HepG2 (cell line): Measurements from ENCODE around the gene OASL. TPM values are rescaled to one million over a fixed set of nuclear protein-coding genes. Genes with fewer than 3 reads are reported as not detected.

ENCODE experiments used
- ATAC-seq: fragments of 200-7000 bp; cut with Tn5 transposase; 3 replicates; pipeline ENCODE4 v1.9.1; 2020; ENCODE audit warnings: mild to moderate bottlenecking, moderate library complexity
- BruUV-seq: library from RNA; stranded (reverse); fragments of 400-500 nt; replicated peaks from 2 replicates; lab custom pipeline; 2021; lab: Mats Ljungman, UMichigan
- CTCF ChIA-PET: fragments of 300-600 bp; formaldehyde crosslinking; extraction: SDS; loops from one replicate; lab custom pipeline; 2021; ENCODE audit warnings: low total read pairs, inconsistent platforms, low intra/inter-chr PET ratio; lab: Yijun Ruan, JAX
- POLR2A ChIA-PET: fragments of 350-600 bp; sonication (Branson Sonifier 250); formaldehyde crosslinking; loops from one replicate; lab custom pipeline; 2020; ENCODE audit warnings: antibody characterized with exemption, inconsistent platforms; lab: Yijun Ruan, JAX
- DNase-seq: peaks from one replicate; pipeline ENCODE4 v3.0.0-alpha.2; 2015; ENCODE audit warnings: low spot score
- FAIRE-seq: peaks from 3 replicates; lab custom pipeline; 2011; peaks lifted over from hg19 to GRCh38; lab: Jason Lieb, UNC
- H2AFZ ChIP-seq: one replicate; pipeline ENCODE4 v1.6.1; 2011; ENCODE audit warnings: low read length, inconsistent platforms
- H3K27ac ChIP-seq: fragments of 300-600 bp; 3 replicates; pipeline ENCODE4 v1.8.0; 2011; ENCODE audit warnings: mixed run types, mild to moderate bottlenecking, mixed read lengths, low read length, inconsistent platforms; ENCODE audit not compliant: insufficient read depth; ENCODE audit errors: extremely low read length
- H3K27me3 ChIP-seq, 2 experiments: fragments of 200-600 bp in 1 of 2; 2 replicates in 1 of 2; 3 replicates in 1 of 2; pipeline versions ENCODE4 v1.6.0 to v1.8.0; 2011; ENCODE audit warnings: low read length in 2 of 2, mild to moderate bottlenecking in 2 of 2, moderate library complexity in 2 of 2, inconsistent platforms in 1 of 2; ENCODE audit not compliant: insufficient read depth in 2 of 2, control insufficient read depth in 1 of 2
- H3K36me3 ChIP-seq, 2 experiments: fragments of 200-600 bp in 1 of 2; replicated peaks in 1 of 2; 2 replicates in 1 of 2; 3 replicates in 1 of 2; pipeline versions ENCODE4 v1.5.1 to v1.8.0; 2011; ENCODE audit warnings: low read length in 2 of 2, inconsistent platforms in 1 of 2; ENCODE audit not compliant: insufficient read depth in 2 of 2, control insufficient read depth in 1 of 2
- H3K4me1 ChIP-seq: 2 replicates; pipeline ENCODE4 v1.5.1; 2012; ENCODE audit warnings: low read length, inconsistent platforms; ENCODE audit not compliant: insufficient read depth
- H3K4me2 ChIP-seq: 2 replicates; pipeline ENCODE4 v1.6.0; 2011; ENCODE audit warnings: low read depth, low read length, inconsistent platforms
- H3K4me3 ChIP-seq, 3 experiments: fragments of 200-600 bp in 1 of 3; sonication (generic), shearing (Covaris generic) in 1 of 3; replicated peaks in 1 of 3; 2 replicates each; pipeline ENCODE4 v1.5.1; 2011 to 2016; ENCODE audit warnings: low read length in 3 of 3, inconsistent platforms in 2 of 3, low read depth in 2 of 3, mild to moderate bottlenecking in 2 of 3, control low read depth in 1 of 3, mixed read lengths in 1 of 3; ENCODE audit not compliant: insufficient read depth in 1 of 3
- H3K79me2 ChIP-seq: one replicate; pipeline ENCODE4 v1.6.1; 2011; ENCODE audit warnings: low read length, inconsistent platforms; ENCODE audit not compliant: insufficient read depth
- H3K9ac ChIP-seq: 2 replicates; pipeline ENCODE4 v1.6.0; 2011; ENCODE audit warnings: mild to moderate bottlenecking, low read depth, low read length, inconsistent platforms; ENCODE audit not compliant: insufficient read depth
- H3K9me3 ChIP-seq: 2 replicates; pipeline ENCODE4 v1.5.1; 2012; ENCODE audit warnings: mild to moderate bottlenecking, low read length
- H4K20me1 ChIP-seq: 2 replicates; pipeline ENCODE4 v1.6.0; 2011; ENCODE audit warnings: inconsistent platforms, mild to moderate bottlenecking, low read length, moderate library complexity; ENCODE audit not compliant: insufficient read depth
- BRCA1 ChIP-seq: sonication (generic); formaldehyde crosslinking; IDR thresholded peaks from 2 replicates; pipeline ENCODE4 v1.4.0; 2020; ENCODE audit warnings: missing genetic modification reagents
- GFI1 ChIP-seq: sonication (generic); formaldehyde crosslinking; IDR thresholded peaks from 2 replicates; pipeline ENCODE4 v1.5.0; 2020; ENCODE audit warnings: missing genetic modification reagents, mild to moderate bottlenecking, borderline replicate concordance
- IRF9 ChIP-seq: sonication (generic); formaldehyde crosslinking; IDR thresholded peaks from 2 replicates; pipeline ENCODE4 v1.8.0; 2022; ENCODE audit warnings: missing genetic modification reagents, mild to moderate bottlenecking, borderline replicate concordance
- LBX2 ChIP-seq: sonication (generic); formaldehyde crosslinking; IDR thresholded peaks from 2 replicates; pipeline ENCODE4 v1.5.0; 2020; ENCODE audit warnings: missing genetic modification reagents, mild to moderate bottlenecking, borderline replicate concordance
- MAFK ChIP-seq, 2 experiments: IDR thresholded peaks in 1 of 2; conservative IDR thresholded peaks in 1 of 2; 2 replicates each; pipeline ENCODE4 v1.6.1; 2011; ENCODE audit warnings: improper control_type of control experiment in 2 of 2, low read length in 2 of 2
- TBL1XR1 ChIP-seq: fragments of 150-350 bp; IDR thresholded peaks from 2 replicates; pipeline ENCODE4 v1.6.1; 2014; ENCODE audit warnings: borderline replicate concordance, low read length; ENCODE audit not compliant: partially characterized antibody
- TCF7 ChIP-seq: sonication (generic); IDR thresholded peaks from 2 replicates; pipeline ENCODE4 v1.6.1; 2016; ENCODE audit warnings: antibody characterized with exemption, low read depth
- ZFP62 ChIP-seq: sonication (generic); formaldehyde crosslinking; IDR thresholded peaks from 2 replicates; pipeline ENCODE4 v1.4.0; 2020; ENCODE audit warnings: missing genetic modification reagents
- ZNF230 ChIP-seq: sonication (generic); formaldehyde crosslinking; IDR thresholded peaks from 2 replicates; pipeline ENCODE4 v1.4.0; 2020; ENCODE audit warnings: mild to moderate bottlenecking, missing genetic modification reagents
- ZNF382 ChIP-seq: sonication (generic); formaldehyde crosslinking; IDR thresholded peaks from 2 replicates; pipeline ENCODE4 v1.5.0; 2020; ENCODE audit warnings: missing genetic modification reagents, mild to moderate bottlenecking, borderline replicate concordance
- ZNF530 ChIP-seq: sonication (generic); formaldehyde crosslinking; IDR thresholded peaks from 2 replicates; pipeline ENCODE4 v1.5.0; 2020; ENCODE audit warnings: low read depth, mild to moderate bottlenecking, missing genetic modification reagents
- ZNF562 ChIP-seq: sonication (generic); formaldehyde crosslinking; IDR thresholded peaks from 2 replicates; pipeline ENCODE4 v1.8.0; 2022; ENCODE audit warnings: missing genetic modification reagents, borderline replicate concordance
- ZNF574 ChIP-seq: sonication (generic); formaldehyde crosslinking; IDR thresholded peaks from 2 replicates; pipeline ENCODE4 v1.4.0; 2020; ENCODE audit warnings: missing genetic modification reagents
- ZNF766 ChIP-seq: sonication (generic); formaldehyde crosslinking; IDR thresholded peaks from 2 replicates; pipeline ENCODE4 v1.5.0; 2020; ENCODE audit warnings: missing genetic modification reagents, borderline replicate concordance
- ZNF792 ChIP-seq: IDR thresholded peaks from 2 replicates; pipeline ENCODE4 v1.6.1; 2016
- ZNF879 ChIP-seq: sonication (generic); formaldehyde crosslinking; IDR thresholded peaks from 2 replicates; pipeline ENCODE4 v1.8.1; 2023; ENCODE audit warnings: missing genetic modification reagents
- WGBS: methylation state at CpG from one replicate; pipeline ENCODE4 v1.1.6; 2017; ENCODE audit warnings: low lambda C conversion rate; 5-methylcytosine and 5-hydroxymethylcytosine counted together
- in situ Hi-C: cut with HindIII; loops from 2 replicates; pipeline ENCODE4 v1.10.0; 2017; ENCODE audit warnings: low pct_unique_long_range_greater_than_20kb; ENCODE audit not compliant: extremely low pct_ligation_motif_present
- intact Hi-C: fragments of 100-400 bp; cut with micrococcal nuclease; formaldehyde crosslinking; loops from one replicate; pipeline ENCODE4 v1.10.0; 2022; ENCODE audit not compliant: unreplicated experiment
- polyA plus RNA-seq, 8 experiments: library from polyadenylated mRNA; depleted of rRNA in 3 of 8; stranded (reverse) in 7 of 8; unstranded in 1 of 8; fragments of >200 nt; fragmentation: Illumina TruSeq in 4 of 8; extraction: Trizol in 4 of 8; gene quantifications; 2 replicates each; pipeline versions ENCODE4 v1.2.1 to v1.2.3, GENCODE V29; 2011 to 2016; ENCODE audit warnings: low read depth in 4 of 8, missing spikeins in 1 of 8, mixed read lengths in 1 of 8; ENCODE audit not compliant: insufficient read depth in 1 of 8
- total RNA-seq, 5 experiments: library from RNA; depleted of rRNA; stranded (reverse); fragments of >200 nt; fragmentation: Illumina TruSeq; extraction: Trizol; gene quantifications; 2 replicates each; pipeline ENCODE4 v1.2.3, GENCODE V29; 2016; ENCODE audit warnings: low read depth in 1 of 5
- TF ChIP-seq, protein P1 (sequence below): sonication (generic); formaldehyde crosslinking; IDR thresholded peaks from 2 replicates; pipeline ENCODE4 v1.8.1; 2023; ENCODE audit warnings: mild to moderate bottlenecking, moderate library complexity, missing genetic modification reagents

Gene OASL
- total and polyA plus RNA-seq, 2 of the 13 experiments (the other 11 are each of a cell fraction or from before 2014, with no cell fraction given), result 0.11 to 0.22 TPM

- H2AFZ ChIP-seq, result no peak overlapping the region
- FAIRE-seq (peak; percentile 32), DNase-seq (no peak), ATAC-seq (peak; percentile 33)
- peak overlapping the region; percentile 100 for H3K27ac ChIP-seq
- no peaks in the 10 kb centered on the region for H3K9me3 ChIP-seq
- peaks cover 76% of the 10 kb centered on the region for H3K79me2 ChIP-seq
- H3K4me3 ChIP-seq, result peak overlapping the region; percentile 90 to 98 (median 98)
- ChIA-PET POLR2A (interaction anchor here (0.5 to 6.9 kb wide), 24 partner anchors 9 to 753 kb away, joined by 3 to 176 read pairs (median 4); partner anchors contain the start of genes ACADS, POP5, RNU4-2 and SPPL3), CTCF (no interaction called here)
- 5% methylated on average over 13 of the region's 13 CpGs for WGBS
- no TSS peak for BruUV-seq
- H3K4me2 ChIP-seq, result peak overlapping the region; percentile 93
- no peaks in the 10 kb centered on the region for H4K20me1 ChIP-seq
- intact Hi-C loops, result no loop called here
- peaks cover 68% of the 10 kb centered on the region for H3K4me1 ChIP-seq
- no peaks in the 10 kb centered on the region; a peak in 1 of 5 replicates for H3K27me3 ChIP-seq
- peaks cover 3 to 12% of the 10 kb centered on the region in 2 experiments; a peak in 3 of 5 replicates for H3K36me3 ChIP-seq
- in situ Hi-C loops, result no loop called here
- peak overlapping the region; percentile 99 for H3K9ac ChIP-seq
- no peak for TF ChIP-seq MAFK (conservative IDR thresholded peaks at IDR 0.05 in 1 of 2, IDR thresholded peaks at IDR 0.05 in 1 of 2; ENCODE audit: low read length in 2 of 2)
- no peak for TF ChIP-seq ZNF766 (CRISPR knock-in tag)
- no peak for TF ChIP-seq BRCA1
- TF ChIP-seq ZNF562 (CRISPR knock-in tag), result no peak
- no peak for TF ChIP-seq ZFP62 (CRISPR knock-in tag)
- TF ChIP-seq ZNF382, result no peak
- no peak; the same call in 1 of the 2 replicates for TF ChIP-seq IRF9 (CRISPR knock-in tag)
- TF ChIP-seq GFI1 (CRISPR knock-in tag), result 0 out of 2 replicates have a peak, but pooled peaks have one; percentile 26
- peak; percentile 39; the same call in 1 of the 2 replicates for TF ChIP-seq TCF7
- no peak for TF ChIP-seq ZNF530 (CRISPR knock-in tag)
- no peak; the same call in 1 of the 2 replicates for TF ChIP-seq ZNF574 (CRISPR knock-in tag)
- no peak for TF ChIP-seq ZNF230 (CRISPR knock-in tag)
- TF ChIP-seq, protein P1, sequence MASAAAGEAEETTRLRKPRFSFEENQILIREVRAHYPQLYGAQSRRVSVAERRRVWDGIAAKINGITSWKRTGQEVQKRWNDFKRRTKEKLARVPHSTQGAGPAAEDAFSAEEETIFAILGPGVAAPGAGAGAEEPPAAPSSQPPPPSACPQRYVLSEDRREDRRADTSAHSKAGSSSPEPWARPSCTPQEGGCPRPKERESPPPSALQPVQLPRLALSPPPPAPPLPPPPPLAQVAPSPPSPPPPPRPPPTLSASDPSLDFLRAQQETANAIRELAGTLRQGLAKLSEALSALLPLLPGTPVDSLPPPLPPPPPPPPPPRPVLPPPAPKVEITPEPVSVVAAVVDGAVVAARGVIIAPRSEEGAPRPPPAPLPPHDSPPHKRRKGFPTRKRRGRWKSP (CRISPR knock-in tag), result no peak
- TF ChIP-seq ZNF879 (CRISPR knock-in tag), result no peak
- no peak for TF ChIP-seq LBX2 (CRISPR knock-in tag)
- TF ChIP-seq TBL1XR1, result no peak
- no peak for TF ChIP-seq ZNF792 (CRISPR knock-in tag)
Measured at GRCh38 chr12:120980800-120981368, 58.2 kb downstream of the OASL start.
